ENCODE results near the gene TSC22D1. TPM values are rescaled to one million over a fixed set of nuclear protein-coding genes. Genes with fewer than 3 reads are reported as not detected.

The TSC22D1 gene
- total RNA-seq, 4 donors from 2014 or later, result 60.0 to 78.8 (median 69.3) TPM

DNA sequence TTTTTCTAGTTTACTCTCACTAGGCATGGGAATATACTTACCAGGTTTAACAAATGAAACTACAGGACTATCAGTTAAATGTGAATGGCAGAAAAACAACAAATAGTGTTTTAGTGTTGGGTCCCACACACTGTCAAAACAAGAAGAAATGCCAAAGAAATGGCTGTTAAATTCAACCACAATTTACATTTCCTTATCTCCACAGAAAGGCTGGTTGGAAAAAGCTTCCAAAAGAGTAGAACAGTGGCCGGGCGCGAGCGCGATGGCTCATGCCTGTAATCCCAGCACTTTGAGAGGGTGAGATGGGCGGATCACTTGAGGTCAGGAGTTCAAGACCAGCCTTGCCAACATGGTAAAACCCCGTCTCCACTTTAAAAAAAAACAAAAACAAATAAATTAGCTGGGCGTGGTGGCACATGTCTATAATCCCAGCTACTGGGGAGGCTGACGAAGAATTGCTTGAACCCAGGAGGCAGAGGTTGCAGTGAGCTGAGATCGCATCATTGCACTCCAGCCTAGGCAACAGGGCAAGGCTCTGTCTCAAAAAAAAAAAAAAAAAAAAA, 136.0 kb downstream of the TSC22D1 start:
- no peak overlapping the region for H3K4me3 ChIP-seq (ENCODE audit: low read depth, poor library complexity, severe bottlenecking)
- WGBS, 2 donors, result 61 to 63% methylated on average over 10 of the region's 10 CpGs
- no peak for DNase-seq (ENCODE audit: low spot score in 2 of 2)
- intact Hi-C loops (cut with DNase I; ENCODE audit: low total_unique reads), result loop anchor here (5.0 kb wide), 1 partner anchor 388 kb away; no protein-coding TSS in a partner anchor
- TF ChIP-seq POLR2A (IDR thresholded peaks at IDR 0.05), result no peak
- TF ChIP-seq, protein P1, sequence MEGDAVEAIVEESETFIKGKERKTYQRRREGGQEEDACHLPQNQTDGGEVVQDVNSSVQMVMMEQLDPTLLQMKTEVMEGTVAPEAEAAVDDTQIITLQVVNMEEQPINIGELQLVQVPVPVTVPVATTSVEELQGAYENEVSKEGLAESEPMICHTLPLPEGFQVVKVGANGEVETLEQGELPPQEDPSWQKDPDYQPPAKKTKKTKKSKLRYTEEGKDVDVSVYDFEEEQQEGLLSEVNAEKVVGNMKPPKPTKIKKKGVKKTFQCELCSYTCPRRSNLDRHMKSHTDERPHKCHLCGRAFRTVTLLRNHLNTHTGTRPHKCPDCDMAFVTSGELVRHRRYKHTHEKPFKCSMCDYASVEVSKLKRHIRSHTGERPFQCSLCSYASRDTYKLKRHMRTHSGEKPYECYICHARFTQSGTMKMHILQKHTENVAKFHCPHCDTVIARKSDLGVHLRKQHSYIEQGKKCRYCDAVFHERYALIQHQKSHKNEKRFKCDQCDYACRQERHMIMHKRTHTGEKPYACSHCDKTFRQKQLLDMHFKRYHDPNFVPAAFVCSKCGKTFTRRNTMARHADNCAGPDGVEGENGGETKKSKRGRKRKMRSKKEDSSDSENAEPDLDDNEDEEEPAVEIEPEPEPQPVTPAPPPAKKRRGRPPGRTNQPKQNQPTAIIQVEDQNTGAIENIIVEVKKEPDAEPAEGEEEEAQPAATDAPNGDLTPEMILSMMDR (IDR thresholded peaks at IDR 0.05), result no peak

DNA sequence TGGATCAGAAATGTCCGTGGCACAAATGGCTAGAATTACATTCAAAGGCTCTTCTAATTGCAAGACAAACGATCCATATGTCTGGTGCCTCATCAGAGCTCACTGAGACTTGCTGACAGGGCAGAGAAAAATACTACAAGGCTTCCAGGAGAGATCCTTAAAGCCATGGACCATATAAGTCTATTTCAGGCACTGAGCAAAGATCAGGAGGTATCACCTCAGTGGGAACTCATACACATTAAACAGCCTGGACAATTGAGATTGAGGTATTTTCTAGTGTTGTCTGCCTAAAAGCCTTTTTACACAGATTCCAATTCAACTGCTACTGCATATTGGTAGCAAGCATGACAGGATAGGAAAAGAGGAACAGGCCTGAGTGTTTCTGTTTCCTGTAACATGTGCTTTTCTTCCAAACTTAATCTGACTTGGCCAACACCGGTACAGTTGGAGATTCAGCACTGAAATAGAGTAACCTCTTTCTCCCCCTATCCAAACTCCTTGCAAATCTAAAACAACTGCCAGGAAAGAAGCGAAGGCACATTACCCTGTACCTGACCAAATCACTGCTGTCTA, 136.6 kb downstream of the TSC22D1 start:
- 69 to 70% methylated on average over 4 of the region's 4 CpGs for WGBS, 2 donors
- intact Hi-C loops (cut with DNase I; ENCODE audit: low total_unique reads), result loop anchor here (2.0 to 5.0 kb wide), 2 partner anchors 387 to 535 kb away; no protein-coding TSS in a partner anchor
- no peak for DNase-seq (ENCODE audit: low spot score in 2 of 2)
- TF ChIP-seq POLR2A (IDR thresholded peaks at IDR 0.05), result no peak
- TF ChIP-seq, protein P1 (IDR thresholded peaks at IDR 0.05), result no peak
- no peak overlapping the region for H3K4me3 ChIP-seq (ENCODE audit: low read depth, poor library complexity, severe bottlenecking)

DNA sequence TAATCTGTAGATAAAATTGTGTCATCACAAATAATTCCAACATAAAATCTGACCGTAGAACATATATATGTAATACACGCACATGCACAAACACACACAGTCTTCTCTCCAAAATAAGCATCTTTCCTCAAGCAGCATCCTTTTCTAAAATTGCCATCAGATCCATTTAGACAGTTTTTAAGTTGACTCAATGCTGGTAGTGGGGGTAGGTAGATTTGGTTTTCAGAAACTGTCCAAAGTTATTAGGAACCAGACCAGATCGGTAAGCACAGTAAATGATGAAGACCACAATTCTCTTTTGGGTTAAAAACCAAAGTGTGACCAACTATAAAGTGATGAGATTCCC, 137.9 kb downstream of the TSC22D1 start:
- intact Hi-C loops (cut with DNase I; ENCODE audit: low total_unique reads), result loop anchor here (2.0 kb wide), 1 partner anchor 533 kb away; no protein-coding TSS in a partner anchor
- whole genome bisulfite sequencing, 2 donors, result 9 to 13% methylated on average over 3 of the region's 3 CpGs
- H3K4me3 ChIP-seq (ENCODE audit: low read depth, poor library complexity, severe bottlenecking), result no peak overlapping the region
- TF ChIP-seq, protein P1 (IDR thresholded peaks at IDR 0.05), result no peak
- no peak for TF ChIP-seq POLR2A (IDR thresholded peaks at IDR 0.05)
- no peak for DNase-seq (ENCODE audit: low spot score in 2 of 2)

DNA sequence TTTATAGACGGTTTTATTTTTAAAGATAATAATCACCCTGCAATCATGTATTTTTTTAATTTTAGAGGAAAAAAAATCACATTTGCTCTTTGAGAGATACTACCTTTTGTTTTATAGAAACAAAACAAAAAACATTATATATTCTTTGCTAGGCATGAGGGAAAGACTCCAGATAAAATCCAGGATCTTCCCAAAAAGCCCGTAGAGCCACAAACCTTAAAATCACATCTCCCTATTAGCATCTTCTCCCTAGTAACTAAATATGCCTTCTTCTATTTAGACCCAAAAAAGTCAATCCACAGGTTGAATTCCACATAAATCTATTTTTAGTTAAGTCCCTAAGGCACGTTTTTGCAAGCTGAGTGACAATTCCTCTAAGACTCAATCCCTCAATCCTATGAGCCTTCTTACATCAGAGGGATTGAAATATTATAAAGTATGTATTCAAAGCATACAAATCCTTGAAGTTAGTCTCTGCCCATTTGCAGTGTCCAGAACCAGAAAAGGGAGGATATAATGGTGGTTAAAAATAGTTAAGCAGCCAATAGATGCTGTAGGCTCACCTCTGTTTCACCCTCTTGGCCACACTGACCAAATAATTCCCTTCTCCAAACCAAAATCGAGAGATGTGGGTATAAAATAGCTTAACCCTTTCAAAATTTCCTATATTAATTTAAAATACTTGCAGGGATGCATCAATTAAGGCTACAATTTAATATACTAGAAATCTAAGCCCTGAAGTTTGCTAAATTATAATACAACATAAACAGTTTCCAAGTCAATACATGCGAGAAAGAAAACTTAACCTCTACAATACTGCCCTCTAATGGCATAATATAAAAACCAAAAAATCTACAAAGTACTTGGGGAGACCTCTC, 138.5 kb downstream of the TSC22D1 start:
- no peak overlapping the region for H3K4me3 ChIP-seq (ENCODE audit: low read depth, poor library complexity, severe bottlenecking)
- TF ChIP-seq, protein P1 (IDR thresholded peaks at IDR 0.05), result no peak
- no peak for TF ChIP-seq POLR2A (IDR thresholded peaks at IDR 0.05)
- WGBS, 2 donors, result 1 to 2% methylated on average over 5 of the region's 5 CpGs
- intact Hi-C loops (cut with DNase I; ENCODE audit: low total_unique reads), result loop anchor here (2.0 kb wide), 1 partner anchor 533 kb away; no protein-coding TSS in a partner anchor
- no peak for DNase-seq (ENCODE audit: low spot score in 2 of 2)

DNA sequence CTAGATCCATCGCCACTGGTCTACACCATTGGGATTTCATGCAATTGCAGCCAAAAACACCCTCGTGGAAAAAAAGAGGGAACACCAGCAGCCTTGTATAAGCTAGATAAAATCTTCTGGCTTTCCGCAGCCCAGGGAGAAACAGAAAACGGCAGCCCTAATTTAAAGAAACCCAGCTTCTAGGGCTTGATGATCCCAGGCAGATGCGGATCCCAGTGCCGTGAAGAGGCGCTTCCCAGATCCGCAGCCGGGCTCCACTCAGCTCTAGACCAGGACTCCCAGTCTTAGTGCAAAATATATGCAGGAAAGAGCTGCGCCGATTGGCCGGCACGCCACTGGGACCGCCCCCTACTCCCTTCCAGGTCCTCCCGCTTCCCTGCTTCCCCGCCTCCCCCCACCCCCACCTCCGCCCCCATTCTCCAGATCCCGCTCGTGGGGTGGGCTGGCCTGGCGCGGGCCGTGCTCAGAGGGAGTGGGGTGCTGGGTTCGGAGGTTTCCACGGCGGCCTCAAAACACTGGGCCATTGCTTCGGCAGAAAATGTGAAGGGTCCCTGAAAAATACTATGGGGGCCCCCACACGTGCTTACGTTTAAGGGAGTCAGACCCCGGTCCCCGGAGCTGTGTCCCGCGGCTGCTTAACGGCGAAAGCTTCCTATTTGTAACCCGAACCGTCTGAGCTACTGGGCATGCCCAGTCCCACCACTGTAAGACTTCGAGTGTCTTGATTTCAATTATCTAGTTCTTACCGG, 139.4 kb downstream of the TSC22D1 start:
- peak in 1 of 2 donors; percentile 89 for TF ChIP-seq POLR2A (IDR thresholded peaks at IDR 0.05)
- TF ChIP-seq, protein P1 (IDR thresholded peaks at IDR 0.05), result no peak
- 0% methylated on average over 23 to 37 of the region's 38 CpGs for WGBS, 2 donors
- intact Hi-C loops (cut with DNase I; ENCODE audit: low total_unique reads), result no loop called here
- H3K4me3 ChIP-seq (ENCODE audit: low read depth, poor library complexity, severe bottlenecking), result peak overlapping the region; percentile 59
- peak; percentile 93 to 99 for DNase-seq (ENCODE audit: low spot score in 2 of 2)

All from lower leg skin (tissue), 4 donors.